GM08714 (cell line): ENCODE results near the gene DNAJC3.
A peak's percentile ranks its signal among the peaks of the same experiment; 100 is the strongest.

ENCODE experiments used
- H3K4me3 ChIP-seq: fragments of 200-500 bp; sonication (Bioruptor generic); 2 replicates; pipeline ENCODE4 v1.5.1; 2014; ENCODE audit warnings: mild to moderate bottlenecking, low read length, inconsistent platforms
- ZNF274 ChIP-seq: IDR thresholded peaks from 2 replicates; pipeline ENCODE4 v1.6.1; 2012; ENCODE audit warnings: mild to moderate bottlenecking, low read depth, low read length

Gene DNAJC3

DNA sequence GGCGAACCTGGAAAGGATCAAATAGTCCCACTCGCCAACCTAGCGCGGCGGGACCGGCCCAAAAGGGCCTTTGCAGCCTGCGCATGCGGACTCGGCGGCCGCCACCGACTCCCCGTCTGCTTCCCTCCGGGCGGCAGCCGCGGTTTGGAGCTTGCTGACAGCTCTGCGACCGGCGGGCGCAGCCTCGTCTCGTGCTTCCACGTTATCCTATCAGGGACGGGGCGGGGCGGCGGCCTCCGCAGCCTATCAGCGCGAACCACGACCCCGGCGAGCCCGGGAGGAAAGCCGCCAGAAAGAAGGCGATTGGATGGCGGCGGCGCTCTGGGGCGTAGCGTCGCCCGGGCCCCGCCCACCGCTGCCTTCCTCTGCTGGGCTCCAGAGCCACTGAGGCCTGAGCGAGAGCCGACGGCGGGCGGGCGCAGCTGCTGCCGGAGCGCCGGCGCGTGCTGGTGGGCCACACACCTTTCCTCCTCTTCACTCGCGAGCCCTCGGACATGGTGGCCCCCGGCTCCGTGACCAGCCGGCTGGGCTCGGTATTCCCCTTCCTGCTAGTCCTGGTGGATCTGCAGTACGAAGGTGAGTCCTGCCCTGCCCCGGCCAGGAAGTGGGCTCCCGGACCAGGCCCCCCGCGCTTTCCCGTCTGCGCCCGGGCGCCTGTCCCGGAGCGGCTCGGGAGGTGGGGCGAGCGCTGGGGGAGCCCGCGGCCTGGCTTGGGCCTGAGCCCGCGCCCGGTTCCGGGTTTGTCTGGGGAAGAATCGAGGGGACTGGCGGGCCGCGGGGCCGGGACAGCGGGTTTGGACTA is at the start of gene DNAJC3:
TSS of gene DNAJC3 (plus strand) at position 378 of the 802 bp plus-strand sequence. CDS start at position 495, 117 bp downstream.
- peak within 1 kb of the TSS; percentile 93 for H3K4me3 ChIP-seq
- TF ChIP-seq ZNF274, result no peak

- no peak for TF ChIP-seq ZNF274
- H3K4me3 ChIP-seq, result no peak overlapping the region
Observed at GRCh38 chr13:95627590-95627989, 49.3 kb upstream of the DNAJC3 start.

DNA sequence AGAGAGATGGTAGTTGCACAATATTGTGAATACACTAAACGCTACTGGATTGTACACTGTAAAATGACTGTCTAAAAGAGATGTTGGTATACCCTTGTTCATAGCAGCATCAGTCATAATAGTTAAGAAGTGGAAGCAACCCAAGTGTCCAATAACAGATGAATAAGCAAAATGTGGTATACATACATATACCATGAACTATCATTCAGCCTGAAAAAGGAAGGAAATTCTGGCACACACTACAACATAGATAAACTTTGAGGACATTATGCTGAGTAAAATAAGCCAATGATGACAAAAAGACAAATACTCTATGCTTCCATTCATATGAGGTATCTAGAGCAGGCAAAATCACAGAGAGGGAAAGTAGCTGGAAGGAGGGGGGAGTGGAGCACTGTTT is 48.5 kb upstream of the DNAJC3 start:
- H3K4me3 ChIP-seq, result no peak overlapping the region
- TF ChIP-seq ZNF274, result no peak

DNA sequence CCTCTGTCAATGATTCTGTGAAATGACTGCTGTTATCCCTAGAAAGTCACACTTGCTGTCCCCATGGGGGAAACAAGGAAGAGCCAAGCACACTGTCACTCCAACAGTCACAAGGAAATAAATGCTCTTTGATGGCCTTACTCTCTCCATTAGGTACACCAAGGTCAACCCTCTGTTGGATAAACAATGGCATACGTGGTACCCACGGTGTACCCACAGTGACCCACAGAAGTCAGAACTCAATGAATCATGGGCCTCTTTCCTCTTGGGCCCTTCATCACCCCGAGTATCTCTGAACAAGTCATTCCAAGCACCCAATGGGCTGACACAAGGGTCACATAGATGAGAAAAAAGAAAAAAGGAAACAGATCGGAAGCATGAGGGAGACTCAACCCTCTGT is 47.9 kb upstream of the DNAJC3 start:
- no peak for TF ChIP-seq ZNF274
- H3K4me3 ChIP-seq, result no peak overlapping the region

DNA sequence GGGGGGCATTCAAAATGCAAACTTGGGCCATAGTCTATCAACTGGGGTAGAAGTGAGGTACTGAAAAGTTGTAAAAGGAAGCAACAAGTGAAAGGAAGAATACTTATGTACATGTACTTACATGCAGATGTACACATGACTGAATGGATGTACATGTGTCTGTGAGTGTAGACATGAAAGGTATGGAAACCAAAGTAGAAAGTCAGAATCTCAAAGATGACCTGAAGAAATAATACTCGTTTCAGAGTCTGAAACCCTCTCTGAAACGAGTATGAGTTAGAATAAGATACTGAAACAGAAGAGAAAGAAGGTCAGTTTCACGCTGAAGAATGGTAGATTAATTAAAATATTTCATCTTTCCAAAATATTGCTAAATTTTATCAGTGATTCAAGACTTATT is 46.3 kb upstream of the DNAJC3 start:
- H3K4me3 ChIP-seq, result no peak overlapping the region
- no peak for TF ChIP-seq ZNF274

- no peak for TF ChIP-seq ZNF274
- H3K4me3 ChIP-seq, result no peak overlapping the region
Observed at GRCh38 chr13:95636853-95637252, 40.1 kb upstream of the DNAJC3 start.

DNA sequence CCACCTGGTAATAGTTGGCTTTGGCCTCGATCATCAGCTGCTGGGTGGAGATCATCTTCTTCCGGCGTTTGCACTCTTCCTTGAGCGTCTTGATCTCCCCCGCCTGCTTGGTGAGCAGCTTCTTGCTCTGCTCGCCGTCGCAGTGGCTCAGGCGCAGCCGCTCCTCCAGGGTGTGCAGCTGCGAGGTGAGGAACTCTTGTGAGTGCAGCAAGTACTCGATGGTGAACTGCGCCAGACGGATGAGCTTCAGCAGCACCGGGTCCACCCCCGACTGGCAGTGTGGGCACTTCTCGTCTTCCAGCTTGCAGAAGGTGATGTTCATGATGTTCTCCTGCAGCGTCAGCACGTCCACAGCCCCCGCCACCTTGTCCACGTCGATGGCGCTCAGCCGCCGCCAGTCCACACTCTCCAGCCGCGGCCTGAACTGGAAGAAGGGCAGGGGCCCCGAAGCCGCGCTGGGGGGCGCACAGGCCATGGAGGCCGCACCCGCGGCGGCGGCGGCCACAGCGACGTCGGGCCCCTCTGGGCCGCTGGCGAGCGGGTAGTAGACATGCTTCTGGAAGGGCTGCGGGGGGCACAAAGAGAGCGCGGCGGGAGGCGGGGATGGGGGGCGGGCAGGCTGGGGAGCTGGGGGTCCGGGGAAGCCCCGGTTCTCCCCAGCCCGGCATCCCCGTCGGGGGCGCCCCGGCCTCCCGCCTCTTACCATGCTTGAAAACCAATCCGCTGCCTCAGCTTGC is 35.5 kb upstream of the DNAJC3 start:
- TF ChIP-seq ZNF274, result no peak
- no peak overlapping the region for H3K4me3 ChIP-seq

GRCh38 chr13:95642028-95642621 is 34.8 kb upstream of the DNAJC3 start:
- TF ChIP-seq ZNF274, result no peak
- no peak overlapping the region for H3K4me3 ChIP-seq

DNA sequence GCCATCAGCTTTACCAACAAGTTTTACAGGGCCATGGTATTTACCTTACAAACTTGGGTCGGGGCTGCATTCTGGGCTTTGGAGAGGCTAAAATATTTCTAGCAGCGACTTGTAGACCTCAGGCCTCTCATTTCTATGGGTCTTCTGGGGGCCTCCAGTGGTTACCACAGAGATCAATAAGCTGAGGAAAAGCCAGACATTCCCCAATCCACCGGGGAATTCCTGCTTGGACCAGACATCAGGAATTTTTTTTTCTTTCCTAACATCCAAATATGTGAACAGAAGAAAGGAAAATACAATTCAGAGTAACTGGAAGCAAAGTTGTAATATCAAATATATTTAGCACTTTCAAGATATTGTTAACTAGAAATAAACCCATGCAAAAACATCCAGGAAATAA is 33.9 kb upstream of the DNAJC3 start:
- no peak for TF ChIP-seq ZNF274
- H3K4me3 ChIP-seq, result no peak overlapping the region; the same call in 1 of the 2 replicates

DNA sequence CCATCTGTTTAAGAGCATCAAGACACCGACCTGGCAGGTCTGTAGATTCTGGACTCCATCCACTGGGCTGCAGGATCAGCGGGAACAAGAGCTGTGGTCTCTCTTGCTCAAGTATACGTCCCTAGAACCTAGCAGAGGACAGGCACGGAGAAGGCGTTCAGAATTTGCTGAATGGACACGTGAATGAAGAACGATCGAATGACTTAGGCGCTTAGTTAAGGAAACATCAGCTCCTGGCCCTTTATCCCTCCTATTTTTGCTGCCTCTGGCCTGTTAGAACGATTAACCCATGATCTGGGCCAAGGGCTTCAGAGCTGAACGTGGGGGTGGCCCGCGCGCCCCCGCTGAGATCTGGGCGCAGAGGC is 33.4 kb upstream of the DNAJC3 start:
- H3K4me3 ChIP-seq, result peak overlapping the region; percentile 40

GRCh38 chr13:95643936-95644598 is 32.9 kb upstream of the DNAJC3 start:
- no peak for TF ChIP-seq ZNF274
- peak overlapping the region; percentile 40; the same call in 1 of the 2 replicates for H3K4me3 ChIP-seq

More for the DNA sequence above, 33.4 kb upstream of the DNAJC3 start:
- TF ChIP-seq ZNF274, result no peak

DNA sequence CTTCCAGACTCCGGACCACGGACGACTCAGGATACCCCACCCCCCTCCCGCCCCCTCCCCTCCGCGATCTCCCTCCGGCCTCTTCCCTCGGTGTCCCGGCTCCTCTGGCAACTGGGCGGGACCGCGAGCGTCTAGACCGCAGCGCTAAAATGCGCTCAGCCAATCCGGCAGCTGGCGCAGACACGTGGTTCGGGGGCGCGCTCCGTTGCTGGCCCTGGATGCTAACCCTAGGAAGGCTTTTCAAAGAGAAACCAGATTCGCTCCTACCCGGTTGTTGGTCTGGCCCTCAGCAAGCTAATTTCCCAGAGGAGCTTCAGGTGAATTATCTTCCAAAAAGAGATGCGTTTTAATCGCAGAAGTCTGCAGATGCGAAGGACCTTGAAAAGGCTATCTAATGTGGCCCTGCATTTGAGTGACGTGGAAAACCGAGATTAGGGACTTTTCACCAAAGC is 32.3 kb upstream of the DNAJC3 start, which contains the start of gene DZIP1:
TSS of gene DZIP1 (minus strand) at position 106 of the 452 bp plus-strand sequence. CDS start 2,677 bp downstream, outside the sequence.
- TF ChIP-seq ZNF274, result no peak
- H3K4me3 ChIP-seq, result peak within 1 kb of the TSS; percentile 40

DNA sequence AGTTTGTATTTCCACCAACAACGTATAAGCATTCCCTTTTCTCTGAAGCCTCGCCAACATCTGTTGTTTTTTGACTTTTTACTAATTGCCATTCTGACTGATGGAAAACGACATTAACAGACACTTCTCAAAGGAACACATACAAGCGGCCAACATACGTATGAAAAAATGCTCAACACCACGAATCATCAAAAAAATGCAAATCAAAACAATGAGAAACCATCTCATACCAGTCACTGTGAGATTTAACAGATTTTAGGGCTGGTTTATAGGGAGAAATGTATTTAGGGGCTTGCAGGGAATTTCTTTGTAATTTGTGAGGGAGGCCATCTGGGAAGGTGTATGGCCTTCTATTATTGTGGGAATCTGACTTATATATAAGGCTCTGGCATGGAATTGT is 29.6 kb upstream of the DNAJC3 start:
- no peak for TF ChIP-seq ZNF274

DNA sequence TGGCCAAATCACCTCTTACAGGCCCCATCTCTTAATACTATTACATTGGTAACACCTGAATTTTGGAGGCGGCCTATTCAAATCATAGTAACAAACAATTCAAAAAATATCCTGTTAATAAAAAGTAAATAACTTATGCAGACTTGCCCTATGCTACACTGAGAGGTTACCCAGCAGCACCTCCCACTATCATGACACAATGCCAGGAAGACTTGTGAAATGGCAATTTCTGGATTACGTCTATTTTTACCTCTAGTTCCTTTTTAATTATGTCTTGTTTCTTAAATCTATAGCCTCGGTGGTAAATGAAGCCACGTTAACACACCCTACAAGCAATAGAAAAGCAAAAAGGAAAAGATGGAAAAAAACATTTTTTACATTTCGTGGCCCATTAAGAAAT is 26.2 kb upstream of the DNAJC3 start:
- H3K4me3 ChIP-seq, result no peak overlapping the region
- TF ChIP-seq ZNF274, result no peak

More for the DNA sequence above, 29.6 kb upstream of the DNAJC3 start:
- H3K4me3 ChIP-seq, result no peak overlapping the region
